IMR-90 (cell line): ENCODE data around the gene HAGH. TPM values are rescaled to one million over a fixed set of nuclear protein-coding genes. Genes with fewer than 3 reads are reported as not detected.

ENCODE experiments used
- ATAC-seq: fragments of 200-7000 bp; cut with Tn5 transposase; 2 replicates; pipeline ENCODE4 v1.9.1; 2020; ENCODE audit warnings: low read depth, mild to moderate bottlenecking, moderate library complexity
- BruUV-seq: library from RNA; stranded (reverse); fragments of 400-500 nt; replicated peaks from 2 replicates; lab custom pipeline; 2021; lab: Mats Ljungman, UMichigan
- CTCF ChIA-PET: fragments of 300-600 bp; formaldehyde crosslinking; extraction: SDS; loops from one replicate; lab custom pipeline; 2021; ENCODE audit warnings: antibody characterized with exemption; lab: Yijun Ruan, JAX
- POLR2A ChIA-PET: fragments of 300-600 bp; sonication (Branson Sonifier 250); formaldehyde crosslinking; loops from one replicate; lab custom pipeline; 2022; ENCODE audit warnings: antibody characterized with exemption; ENCODE audit not compliant: unreplicated experiment; lab: Charles Lee
- DNase-seq: peaks from one replicate; pipeline ENCODE4 v3.0.0; 2013
- H2AFZ ChIP-seq: replicated peaks from 2 replicates; pipeline ENCODE3; 2013; ENCODE audit warnings: low read length, mild to moderate bottlenecking; ENCODE audit not compliant: poor library complexity
- H2AK5ac ChIP-seq: 2 replicates; pipeline ENCODE4 v1.6.1; 2013; ENCODE audit warnings: low read depth, low read length, inconsistent platforms
- H2AK9ac ChIP-seq: replicated peaks from 2 replicates; pipeline ENCODE3; 2013; ENCODE audit warnings: mild to moderate bottlenecking, low read depth, low read length, moderate library complexity; ENCODE audit not compliant: poor library complexity
- H2BK120ac ChIP-seq: 2 replicates; pipeline ENCODE4 v1.6.1; 2013; ENCODE audit warnings: low read depth, low read length, inconsistent platforms
- H2BK15ac ChIP-seq: 3 replicates; pipeline ENCODE4 v1.6.1; 2013; ENCODE audit warnings: low read depth, low read length, inconsistent platforms
- H2BK20ac ChIP-seq: 2 replicates; pipeline ENCODE4 v1.6.1; 2013; ENCODE audit warnings: low read depth, mild to moderate bottlenecking, inconsistent platforms, low read length, moderate library complexity
- H2BK5ac ChIP-seq: 2 replicates; pipeline ENCODE4 v1.6.1; 2013; ENCODE audit warnings: mild to moderate bottlenecking, low read depth, low read length, inconsistent platforms; ENCODE audit not compliant: poor library complexity, severe bottlenecking
- H3K14ac ChIP-seq: replicated peaks from 2 replicates; pipeline ENCODE4 v1.6.1; 2013; ENCODE audit warnings: low read depth, low read length, inconsistent platforms
- H3K18ac ChIP-seq: 2 replicates; pipeline ENCODE4 v1.6.1; 2013; ENCODE audit warnings: low read depth, low read length, control low read depth
- H3K23ac ChIP-seq: 2 replicates; pipeline ENCODE4 v1.6.1; 2013; ENCODE audit warnings: low read depth, low read length, inconsistent platforms
- H3K27ac ChIP-seq: 2 replicates; pipeline ENCODE4 v1.5.1; 2013; ENCODE audit warnings: mild to moderate bottlenecking, control low read depth, low read length; ENCODE audit not compliant: insufficient read depth
- H3K27me3 ChIP-seq: 2 replicates; pipeline ENCODE4 v1.6.1; 2013; ENCODE audit warnings: low read length; ENCODE audit not compliant: control insufficient read depth, insufficient read depth
- H3K36me3 ChIP-seq: 2 replicates; pipeline ENCODE4 v1.6.1; 2013; ENCODE audit warnings: low read length, mixed read lengths; ENCODE audit not compliant: control insufficient read depth, insufficient read depth
- H3K4ac ChIP-seq: 2 replicates; pipeline ENCODE4 v1.6.1; 2013; ENCODE audit warnings: low read depth, low read length, inconsistent platforms
- H3K4me1 ChIP-seq: 2 replicates; pipeline ENCODE4 v1.6.1; 2013; ENCODE audit warnings: low read length, mixed read lengths; ENCODE audit not compliant: control insufficient read depth, insufficient read depth
- H3K4me2 ChIP-seq: 2 replicates; pipeline ENCODE4 v1.6.1; 2013; ENCODE audit warnings: low read depth, mild to moderate bottlenecking, control low read depth, low read length, moderate library complexity
- H3K4me3 ChIP-seq: 2 replicates; pipeline ENCODE4 v1.5.1; 2013; ENCODE audit warnings: low read depth, mild to moderate bottlenecking, control low read depth, low read length, moderate library complexity; ENCODE audit not compliant: insufficient read depth
- H3K56ac ChIP-seq: 2 replicates; pipeline ENCODE4 v1.6.1; 2013; ENCODE audit warnings: low read length, inconsistent platforms; ENCODE audit not compliant: insufficient read depth; ENCODE audit errors: extremely low read depth
- H3K79me1 ChIP-seq, 2 experiments: 2 replicates each; pipeline ENCODE4 v1.6.1; 2013; ENCODE audit warnings: low read length in 2 of 2, inconsistent platforms in 1 of 2, low read depth in 1 of 2
- H3K9ac ChIP-seq: 2 replicates; pipeline ENCODE4 v1.6.1; 2013; ENCODE audit warnings: low read depth, low read length, control low read depth
- H3K9me1 ChIP-seq: 2 replicates; pipeline ENCODE4 v1.6.1; 2013; ENCODE audit warnings: low read length, inconsistent platforms; ENCODE audit not compliant: insufficient read depth
- H3K9me3 ChIP-seq: 2 replicates; pipeline ENCODE4 v1.6.1; 2013; ENCODE audit warnings: low read length; ENCODE audit not compliant: control insufficient read depth, insufficient read depth
- H4K20me1 ChIP-seq: 2 replicates; pipeline ENCODE4 v1.6.1; 2013; ENCODE audit warnings: low read length, inconsistent platforms; ENCODE audit not compliant: insufficient read depth
- H4K5ac ChIP-seq: 2 replicates; pipeline ENCODE4 v1.6.1; 2013; ENCODE audit warnings: mild to moderate bottlenecking, low read depth, low read length, control low read depth
- H4K8ac ChIP-seq, 2 experiments: 2 replicates each; pipeline ENCODE4 v1.6.1; 2013; ENCODE audit warnings: low read depth in 2 of 2, low read length in 2 of 2, control low read depth in 1 of 2, inconsistent platforms in 1 of 2
- H4K91ac ChIP-seq: 2 replicates; pipeline ENCODE4 v1.6.1; 2013; ENCODE audit warnings: low read depth, low read length, inconsistent platforms; ENCODE audit not compliant: insufficient read depth
- RAD21 ChIP-seq: IDR thresholded peaks from 2 replicates; pipeline ENCODE4 v1.6.1; 2012; ENCODE audit warnings: low read length, improper control_type of control experiment
- WGBS, 2 experiments: methylation state at CpG; one replicate each; pipeline versions ENCODE4 v1.1.5 to v1.1.7; 2013; ENCODE audit warnings: missing lambda C conversion rate in 2 of 2; ENCODE audit not compliant: insufficient read length in 1 of 2; ENCODE audit errors: extremely low coverage in 2 of 2; 5-methylcytosine and 5-hydroxymethylcytosine counted together
- dilution Hi-C: fragments of 300-500 bp; cut with HindIII; formaldehyde crosslinking; loops from one replicate; pipeline ENCODE4 v1.14.3; 2018; ENCODE audit warnings: low sequenced_read_pairs; ENCODE audit not compliant: unreplicated experiment
- in situ Hi-C: fragments of 300-500 bp; cut with MboI; formaldehyde crosslinking; loops from 3 replicates; pipeline ENCODE4 v1.14.3; 2019; ENCODE audit warnings: low sequenced_read_pairs, inconsistent platforms, mixed read lengths
- intact Hi-C: fragments of 100-400 bp; cut with micrococcal nuclease; formaldehyde crosslinking; loops from 2 replicates; pipeline ENCODE4 v1.10.0; 2022
- polyA plus RNA-seq, 3 experiments: library from polyadenylated mRNA; depleted of rRNA; stranded (reverse); fragments of >200 nt; gene quantifications; 2 replicates each; pipeline ENCODE4 v1.2.3, GENCODE V29; 2012; ENCODE audit warnings: low replicate concordance in 1 of 3
- total RNA-seq: library from RNA; depleted of rRNA; stranded (reverse); fragments of >200 nt; gene quantifications from 2 replicates; pipeline ENCODE4 v1.2.3, GENCODE V29; 2012

Gene HAGH
- total and polyA plus RNA-seq, 2 of the 4 experiments (the other 2 are of a cell fraction), result 30.8 to 52.2 TPM

GRCh38 chr16:1787056-1787321, 39.6 kb downstream of the HAGH start:
- in situ Hi-C loops (no loop called here), dilution Hi-C loops (no loop called here), intact Hi-C loops (no loop called here)
- H3K56ac ChIP-seq, result no peak overlapping the region
- H3K4me2 ChIP-seq, result no peak overlapping the region
- H3K4ac ChIP-seq, result no peak overlapping the region
- no peak overlapping the region for H2BK15ac ChIP-seq
- H3K4me1 ChIP-seq, result no peaks in the 10 kb centered on the region
- no peak overlapping the region for H3K14ac ChIP-seq
- H3K79me1 ChIP-seq, result peaks cover 12 to 40% of the 10 kb centered on the region in 2 experiments; a peak in 3 of 4 replicates
- peaks cover 34% of the 10 kb centered on the region for H3K36me3 ChIP-seq
- no peak overlapping the region for H2BK20ac ChIP-seq
- no peak overlapping the region for H4K8ac ChIP-seq
- H2BK5ac ChIP-seq, result no peak overlapping the region
- H2AK9ac ChIP-seq, result no peak overlapping the region
- peaks cover 38% of the 10 kb centered on the region for H4K20me1 ChIP-seq
- no peak overlapping the region for H4K91ac ChIP-seq
- ATAC-seq (no peak), DNase-seq (no peak)
- H3K9ac ChIP-seq, result no peak overlapping the region
- no peak overlapping the region for H3K27ac ChIP-seq
- POLR2A ChIA-PET, result no interaction called here
- H3K27me3 ChIP-seq, result no peaks in the 10 kb centered on the region
- WGBS, 2 experiments, result 83% methylated on average over 1 of the region's 6 CpGs; no CpG with 5 or more reads in 1 of the 2 experiments
- H3K18ac ChIP-seq, result no peak overlapping the region
- no peak for TF ChIP-seq RAD21
- no peak overlapping the region for H3K23ac ChIP-seq
- H4K5ac ChIP-seq, result no peak overlapping the region
- H2AFZ ChIP-seq, result no peak overlapping the region
- no peak overlapping the region for H3K4me3 ChIP-seq
- BruUV-seq, result no TSS peak
- CTCF ChIA-PET, result no interaction called here
- no peak overlapping the region for H2BK120ac ChIP-seq
- H2AK5ac ChIP-seq, result no peak overlapping the region
- H3K9me1 ChIP-seq, result peaks cover 4% of the 10 kb centered on the region; the same call in 1 of the 2 replicates
- H3K9me3 ChIP-seq, result no peaks in the 10 kb centered on the region
